Activated B cell treated with CpG ODN at 0.5 μM for 24 hours (primary cell): ENCODE results near the gene VEZT. TPM values are rescaled to one million over a fixed set of nuclear protein-coding genes. Genes with fewer than 3 reads are reported as not detected.

Source experiments
- ATAC-seq: fragments of 200-7000 bp; cut with Tn5 transposase; one replicate; pipeline ENCODE4 v1.10.0; 2021; ENCODE audit warnings: low read depth, mild to moderate bottlenecking, moderate library complexity
- CTCF ChIA-PET: fragments of 350-600 bp; sonication (Branson Sonifier 250); formaldehyde crosslinking; loops from one replicate; lab custom pipeline; 2021; ENCODE audit warnings: antibody characterized with exemption; lab: Charles Lee
- POLR2A ChIA-PET: fragments of 350-600 bp; sonication (Branson Sonifier 250); formaldehyde crosslinking; loops from one replicate; lab custom pipeline; 2021; ENCODE audit warnings: antibody characterized with exemption; lab: Charles Lee
- DNase-seq: peaks from one replicate; pipeline ENCODE4 v3.0.0; 2022
- H3K27ac Mint-ChIP-seq: one replicate; pipeline ENCODE4 v1.8.0; 2020; ENCODE audit warnings: mixed read lengths
- H3K27me3 Mint-ChIP-seq: one replicate; pipeline ENCODE4 v1.8.0; 2021; ENCODE audit warnings: mixed read lengths
- H3K36me3 Mint-ChIP-seq: one replicate; pipeline ENCODE4 v1.8.0; 2021; ENCODE audit warnings: low read depth, mixed read lengths
- H3K4me1 Mint-ChIP-seq: one replicate; pipeline ENCODE4 v1.8.0; 2021; ENCODE audit warnings: mixed read lengths
- H3K4me3 Mint-ChIP-seq: one replicate; pipeline ENCODE4 v1.8.0; 2020; ENCODE audit warnings: mild to moderate bottlenecking, mixed read lengths
- H3K9me3 Mint-ChIP-seq: one replicate; pipeline ENCODE4 v1.8.0; 2020; ENCODE audit warnings: mixed read lengths
- intact Hi-C: fragments of 100-400 bp; cut with micrococcal nuclease; formaldehyde crosslinking; loops from one replicate; pipeline ENCODE4 v1.15.1; 2024
- total RNA-seq: library from RNA; stranded (reverse); gene quantifications from 2 replicates; pipeline ENCODE4 v1.2.3, GENCODE V29; 2022
- TF ChIP-seq, protein P1 (sequence below): fragments of 200-600 bp; IDR thresholded peaks from one replicate; pipeline ENCODE4 v1.8.0; 2022; ENCODE audit warnings: antibody characterized with exemption, mild to moderate bottlenecking

VEZT gene
- total RNA-seq, 1 donor from 2014 or later, result 58.7 TPM

DNA sequence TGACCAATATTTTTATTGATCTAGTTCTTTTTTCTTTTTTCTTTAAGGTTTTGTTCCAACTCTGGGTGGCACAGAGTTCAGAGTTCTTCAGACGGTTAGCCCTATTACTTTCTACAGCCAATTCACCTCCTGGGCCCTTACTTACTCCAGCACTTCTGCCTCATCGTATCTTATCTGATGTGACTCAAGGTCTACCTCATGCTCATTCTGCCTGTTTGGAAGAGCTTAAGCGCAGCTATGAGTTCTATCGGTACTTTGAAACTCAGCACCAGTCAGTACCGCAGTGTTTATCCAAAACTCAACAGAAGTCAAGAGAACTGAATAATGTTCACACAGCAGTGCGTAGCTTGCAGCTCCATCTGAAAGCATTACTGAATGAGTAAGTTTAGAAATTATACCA is 64.7 kb downstream of the VEZT start:
- ChIA-PET CTCF (no interaction called here), POLR2A (no interaction called here)
- intact Hi-C loops, result no loop called here
- no peaks in the 10 kb centered on the region for H3K4me1 Mint-ChIP-seq
- H3K27ac Mint-ChIP-seq, result no peak overlapping the region
- no peak overlapping the region for H3K4me3 Mint-ChIP-seq
- TF ChIP-seq, protein P1, sequence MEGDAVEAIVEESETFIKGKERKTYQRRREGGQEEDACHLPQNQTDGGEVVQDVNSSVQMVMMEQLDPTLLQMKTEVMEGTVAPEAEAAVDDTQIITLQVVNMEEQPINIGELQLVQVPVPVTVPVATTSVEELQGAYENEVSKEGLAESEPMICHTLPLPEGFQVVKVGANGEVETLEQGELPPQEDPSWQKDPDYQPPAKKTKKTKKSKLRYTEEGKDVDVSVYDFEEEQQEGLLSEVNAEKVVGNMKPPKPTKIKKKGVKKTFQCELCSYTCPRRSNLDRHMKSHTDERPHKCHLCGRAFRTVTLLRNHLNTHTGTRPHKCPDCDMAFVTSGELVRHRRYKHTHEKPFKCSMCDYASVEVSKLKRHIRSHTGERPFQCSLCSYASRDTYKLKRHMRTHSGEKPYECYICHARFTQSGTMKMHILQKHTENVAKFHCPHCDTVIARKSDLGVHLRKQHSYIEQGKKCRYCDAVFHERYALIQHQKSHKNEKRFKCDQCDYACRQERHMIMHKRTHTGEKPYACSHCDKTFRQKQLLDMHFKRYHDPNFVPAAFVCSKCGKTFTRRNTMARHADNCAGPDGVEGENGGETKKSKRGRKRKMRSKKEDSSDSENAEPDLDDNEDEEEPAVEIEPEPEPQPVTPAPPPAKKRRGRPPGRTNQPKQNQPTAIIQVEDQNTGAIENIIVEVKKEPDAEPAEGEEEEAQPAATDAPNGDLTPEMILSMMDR, result no peak
- H3K9me3 Mint-ChIP-seq, result no peaks in the 10 kb centered on the region
- no peak for DNase-seq
- no peak for ATAC-seq
- no peaks in the 10 kb centered on the region for H3K27me3 Mint-ChIP-seq
- peaks cover 63% of the 10 kb centered on the region for H3K36me3 Mint-ChIP-seq

DNA sequence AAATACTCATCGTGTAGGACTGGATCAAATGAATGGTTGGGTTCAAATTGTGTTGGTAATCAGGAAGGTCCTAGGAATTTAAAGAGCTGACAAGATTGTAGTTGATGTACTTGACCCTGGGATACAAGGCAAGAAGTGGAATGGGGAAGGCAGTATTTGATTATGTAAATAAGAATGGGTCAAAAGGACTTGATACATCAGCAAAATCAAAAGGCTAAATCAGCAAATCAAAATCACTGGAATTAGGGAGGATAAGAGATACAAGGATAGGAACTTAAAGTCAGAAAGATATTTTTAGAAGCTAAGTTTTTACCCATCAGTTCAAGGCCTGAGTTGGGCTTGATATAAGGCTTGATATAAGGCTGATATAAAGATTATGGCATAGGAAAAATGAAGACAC is 65.8 kb downstream of the VEZT start:
- Mint-ChIP-seq H3K27me3 (no peaks in the 10 kb centered on the region), H3K9me3 (no peaks in the 10 kb centered on the region), H3K4me1 (no peaks in the 10 kb centered on the region), H3K27ac (no peak overlapping the region), H3K36me3 (peaks cover 62% of the 10 kb centered on the region), H3K4me3 (no peak overlapping the region)
- DNase-seq (no peak), ATAC-seq (no peak)
- TF ChIP-seq, protein P1, result no peak
- intact Hi-C loops, result no loop called here
- POLR2A ChIA-PET, result no interaction called here
- CTCF ChIA-PET, result interaction anchor here (0.9 kb wide), 1 partner anchor 166 kb away, joined by 3 read pairs; no protein-coding TSS in a partner anchor

DNA sequence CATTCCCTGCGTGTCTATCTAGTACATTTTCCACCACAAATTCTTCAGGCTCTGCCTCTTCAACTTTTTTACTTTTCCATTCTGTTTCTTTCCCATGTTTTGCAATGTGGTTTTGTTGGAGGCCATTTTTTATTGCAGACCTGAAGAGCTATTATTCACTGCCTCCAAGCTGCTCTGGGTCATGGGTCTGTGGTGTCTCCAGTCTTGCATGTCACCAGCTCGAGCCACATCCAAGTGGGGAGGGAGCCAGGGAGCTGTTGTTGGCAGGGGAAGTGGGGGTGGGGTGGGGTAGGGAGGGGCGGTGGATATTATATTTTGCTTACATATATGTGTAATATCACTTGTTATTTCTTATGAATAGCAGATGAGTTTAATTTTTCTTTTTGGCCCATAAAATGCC is 69.1 kb downstream of the VEZT start:
- ATAC-seq, result no peak
- intact Hi-C loops, result no loop called here
- Mint-ChIP-seq H3K9me3 (no peaks in the 10 kb centered on the region), H3K27ac (no peak overlapping the region), H3K4me1 (no peaks in the 10 kb centered on the region), H3K27me3 (no peaks in the 10 kb centered on the region), H3K36me3 (peaks cover 69% of the 10 kb centered on the region), H3K4me3 (no peak overlapping the region)
- TF ChIP-seq, protein P1, result no peak
- no peak for DNase-seq
- ChIA-PET POLR2A (no interaction called here), CTCF (no interaction called here)

DNA sequence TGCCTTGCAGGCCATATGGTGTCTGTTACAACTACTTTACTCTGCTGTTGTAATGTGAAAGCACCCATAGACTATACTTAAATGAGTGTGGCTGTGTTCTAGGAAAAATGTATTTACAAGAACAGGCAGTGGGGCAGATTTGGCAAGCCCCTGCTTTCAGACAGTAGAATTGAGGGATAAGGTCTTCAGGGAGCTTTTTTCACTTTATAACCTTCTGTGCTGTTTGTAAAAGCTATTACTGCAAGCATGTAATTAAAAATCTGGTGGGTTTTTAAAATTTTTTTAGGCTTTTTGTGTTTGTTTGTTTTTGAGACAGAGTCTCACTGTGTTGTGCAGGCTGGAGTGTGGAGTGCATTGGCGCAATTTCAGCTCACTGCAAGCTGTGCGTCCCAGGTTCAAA is 73.9 kb downstream of the VEZT start:
- Mint-ChIP-seq H3K4me1 (no peaks in the 10 kb centered on the region), H3K27me3 (no peaks in the 10 kb centered on the region), H3K27ac (no peak overlapping the region), H3K9me3 (no peaks in the 10 kb centered on the region), H3K36me3 (peaks cover 65% of the 10 kb centered on the region), H3K4me3 (no peak overlapping the region)
- TF ChIP-seq, protein P1, result no peak
- ATAC-seq (no peak), DNase-seq (no peak)
- ChIA-PET POLR2A (interaction anchor here (0.6 kb wide), 1 partner anchor 307 kb away, joined by 10 read pairs; no protein-coding TSS in a partner anchor), CTCF (no interaction called here)
- intact Hi-C loops, result no loop called here

DNA sequence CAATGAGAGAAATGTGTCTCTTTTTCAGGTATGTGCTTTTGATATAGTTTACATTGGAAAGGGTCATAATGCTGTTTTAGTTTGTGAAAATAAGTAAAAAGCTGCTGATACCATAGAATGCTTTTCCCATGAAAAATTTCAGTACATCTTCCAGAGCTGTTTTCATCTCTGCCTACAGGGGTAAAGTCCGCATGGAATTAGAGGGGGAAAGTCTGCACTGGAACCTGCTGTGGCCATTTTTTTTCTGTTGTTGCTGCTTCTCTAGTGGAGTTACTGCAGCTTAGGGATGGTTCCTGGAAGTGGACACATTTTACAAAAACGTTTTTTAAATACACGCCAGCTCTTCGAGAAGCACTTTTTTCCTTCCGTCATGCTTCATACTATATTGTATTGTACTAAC is 81.3 kb downstream of the VEZT start:
- H3K4me1 Mint-ChIP-seq, result no peaks in the 10 kb centered on the region
- POLR2A ChIA-PET, result no interaction called here
- H3K36me3 Mint-ChIP-seq, result peaks cover 60% of the 10 kb centered on the region
- CTCF ChIA-PET, result no interaction called here
- TF ChIP-seq, protein P1, result no peak
- H3K27me3 Mint-ChIP-seq, result no peaks in the 10 kb centered on the region
- DNase-seq (no peak), ATAC-seq (no peak)
- H3K27ac Mint-ChIP-seq, result no peak overlapping the region
- H3K4me3 Mint-ChIP-seq, result no peak overlapping the region
- intact Hi-C loops, result no loop called here
- H3K9me3 Mint-ChIP-seq, result no peaks in the 10 kb centered on the region
